ENCODE results near the gene FNDC3A.

Gene FNDC3A

DNA sequence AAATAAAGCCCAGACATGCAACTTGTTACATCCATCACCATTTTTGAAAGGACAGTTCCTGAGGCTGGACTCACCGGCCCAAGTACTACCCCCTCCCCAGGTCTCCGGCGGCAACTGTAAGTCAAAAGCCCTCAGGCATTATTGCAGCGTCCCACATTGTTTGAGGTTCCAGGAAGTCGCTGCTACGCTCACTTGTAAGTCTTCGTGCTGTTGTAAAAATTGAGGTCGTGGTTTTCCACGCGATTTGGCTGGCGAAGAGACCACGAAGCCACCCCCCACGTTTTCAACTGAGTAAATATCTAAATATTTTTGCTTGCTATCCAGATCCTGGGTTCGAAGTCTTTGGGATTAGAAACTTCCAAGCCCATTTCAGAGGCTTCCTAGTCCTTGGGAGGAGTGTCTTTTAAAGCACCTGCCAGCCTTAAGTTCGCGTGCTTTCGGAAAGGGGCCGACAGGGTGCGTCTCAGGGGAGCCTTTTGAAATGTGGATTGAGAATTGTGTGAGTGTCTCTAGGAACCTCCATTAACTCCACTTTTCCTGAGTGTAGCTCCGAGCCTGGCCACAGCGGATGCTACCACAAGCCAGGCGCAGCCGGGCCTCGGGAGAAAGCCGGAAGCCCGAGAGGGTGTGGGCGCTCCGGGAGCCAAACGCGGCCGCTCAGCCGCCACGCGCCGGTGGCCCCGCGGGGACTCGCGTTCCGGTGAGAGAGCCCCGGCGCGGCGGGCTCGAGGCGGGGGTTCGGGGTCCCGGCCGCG is 434 bp upstream of the FNDC3A start:
- peak; percentile 82 for DNase-seq (ENCODE audit: low spot score)

GRCh38 chr13:48976576-48977285 is 1.0 kb downstream of the FNDC3A start:
- peak overlapping the region; percentile 96 for H3K4me3 ChIP-seq
- no peak for DNase-seq (ENCODE audit: low spot score)
- no peak for TF ChIP-seq CTCF (IDR thresholded peaks at IDR 0.05)
- peak overlapping the region; percentile 97 to 99 for H3K27ac ChIP-seq

More for the DNA sequence above, 434 bp upstream of the FNDC3A start:
- Histone ChIP-seq H3K4me3 (peak overlapping the region; percentile 96), H3K27ac (peak overlapping the region; percentile 97 to 99)
- TF ChIP-seq CTCF (IDR thresholded peaks at IDR 0.05) = no peak

- no peak for TF ChIP-seq CTCF (IDR thresholded peaks at IDR 0.05)
- DNase-seq (ENCODE audit: low spot score) = no peak
- peak overlapping the region; percentile 96 for H3K4me3 ChIP-seq
- peak overlapping the region in 1 of 2 donors; percentile 97 for H3K27ac ChIP-seq
These were observed 1.5 kb downstream of the FNDC3A start for GRCh38 chr13:48977286-48977625.

DNA sequence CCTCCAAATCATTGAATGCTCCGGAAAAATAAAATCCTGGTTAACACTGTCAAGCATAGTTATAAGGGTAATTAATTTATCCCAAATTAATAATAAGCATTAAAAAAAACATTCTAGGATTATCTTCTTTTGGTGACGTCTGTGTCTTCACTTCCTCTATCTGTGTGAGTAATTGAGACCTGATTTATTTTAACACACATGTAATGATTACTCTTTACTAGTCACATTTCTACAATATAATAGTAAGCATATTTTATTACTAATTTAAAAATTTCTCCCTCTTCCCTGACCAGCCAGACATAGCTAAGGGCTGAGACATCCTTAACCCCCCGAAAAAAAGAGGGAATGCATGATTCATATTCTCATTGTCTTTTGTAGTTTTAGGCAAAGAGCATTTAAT is 2.3 kb downstream of the FNDC3A start:
- TF ChIP-seq CTCF (IDR thresholded peaks at IDR 0.05) = no peak

GRCh38 chr13:48978942-48979601 is 3.4 kb downstream of the FNDC3A start:
- no peak overlapping the region for H3K27ac ChIP-seq
- TF ChIP-seq CTCF (IDR thresholded peaks at IDR 0.05) = no peak

More for the DNA sequence above, 2.3 kb downstream of the FNDC3A start:
- no peak for DNase-seq (ENCODE audit: low spot score)
- Histone ChIP-seq H3K27ac (no peak overlapping the region), H3K4me3 (peak overlapping the region; percentile 96)

DNA sequence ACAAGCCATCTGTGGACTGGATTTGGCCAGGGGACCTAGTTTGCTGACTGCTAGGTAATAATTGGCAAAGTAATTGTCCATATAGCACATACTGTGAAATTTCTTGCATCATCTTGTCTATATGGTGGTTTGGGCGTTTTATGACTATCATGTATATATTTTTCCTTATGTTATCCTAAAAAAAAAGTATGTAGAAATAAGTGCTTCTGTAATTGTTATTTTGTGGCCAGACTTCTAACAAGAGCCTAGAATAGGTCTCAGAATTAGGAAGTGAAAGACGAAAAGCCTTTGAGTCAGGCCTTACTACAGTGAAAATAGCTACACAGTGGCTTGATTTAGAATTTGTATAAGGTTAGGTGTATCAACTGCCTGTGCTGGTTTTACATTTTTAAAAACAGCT is 4.2 kb downstream of the FNDC3A start:
- TF ChIP-seq CTCF (IDR thresholded peaks at IDR 0.05) = no peak
- H3K27ac ChIP-seq = no peak overlapping the region
- no peak overlapping the region for H3K4me3 ChIP-seq
- DNase-seq (ENCODE audit: low spot score) = no peak

More at GRCh38 chr13:48978942-48979601, 3.4 kb downstream of the FNDC3A start:
- DNase-seq (ENCODE audit: low spot score) = no peak
- no peak overlapping the region for H3K4me3 ChIP-seq

Measured in coronary artery (tissue), 2 donors.